Measurements from ENCODE around the gene UPF1.
"Not testable (repeated sequence)": the region's sequence is repeated elsewhere in the genome, so short reads cannot be mapped to it uniquely, and the experiment has no call there.

The UPF1 gene

GRCh38 chr19:18799389-18799970 is 32.3 kb upstream of the UPF1 start:
- DNase-seq (ENCODE audit: low read depth in 3 of 3) = no peak

- no peak for DNase-seq (ENCODE audit: low read depth in 3 of 3)
These were observed 31.7 kb upstream of the UPF1 start for GRCh38 chr19:18800079-18800478.

GRCh38 chr19:18800636-18801035 is 31.1 kb upstream of the UPF1 start:
- no peak for DNase-seq (ENCODE audit: low read depth in 3 of 3)

- DNase-seq (ENCODE audit: low read depth in 3 of 3) = no peak
These were observed 29.4 kb upstream of the UPF1 start for GRCh38 chr19:18802354-18802753.

GRCh38 chr19:18803550-18804138 is 28.1 kb upstream of the UPF1 start:
- no peak for DNase-seq (ENCODE audit: low read depth in 3 of 3)

GRCh38 chr19:18804139-18804601 is 27.6 kb upstream of the UPF1 start:
- DNase-seq (ENCODE audit: low read depth in 3 of 3) = no peak

- no peak for DNase-seq (ENCODE audit: low read depth in 3 of 3)
These were observed 27.1 kb upstream of the UPF1 start for GRCh38 chr19:18804643-18805042.

- DNase-seq (ENCODE audit: low read depth in 3 of 3) = no peak
These were observed 23.9 kb upstream of the UPF1 start for GRCh38 chr19:18807861-18808331.

- no peak for DNase-seq (ENCODE audit: low read depth in 3 of 3)
These were observed 22.4 kb upstream of the UPF1 start for GRCh38 chr19:18809149-18809868.

- DNase-seq (ENCODE audit: low read depth in 3 of 3) = not testable (repeated sequence)
These were observed 20.1 kb upstream of the UPF1 start for GRCh38 chr19:18811638-18812037.

- no peak for DNase-seq (ENCODE audit: low read depth in 3 of 3)
These were observed 17.7 kb upstream of the UPF1 start for GRCh38 chr19:18814063-18814462.

- no peak for DNase-seq (ENCODE audit: low read depth in 3 of 3)
These were observed 16.1 kb upstream of the UPF1 start for GRCh38 chr19:18815673-18816072.

- DNase-seq (ENCODE audit: low read depth in 3 of 3) = not testable (repeated sequence)
These were observed 15.1 kb upstream of the UPF1 start for GRCh38 chr19:18816645-18817044.

- DNase-seq (ENCODE audit: low read depth in 3 of 3) = no peak
These were observed 14.2 kb upstream of the UPF1 start for GRCh38 chr19:18817574-18817973.

- DNase-seq (ENCODE audit: low read depth in 3 of 3) = no peak
These were observed 3.0 kb upstream of the UPF1 start for GRCh38 chr19:18828786-18829185.

- DNase-seq (ENCODE audit: low read depth in 3 of 3) = no peak
These were observed 1.3 kb upstream of the UPF1 start for GRCh38 chr19:18830488-18830887.

- no peak for DNase-seq (ENCODE audit: low read depth in 3 of 3)
These were observed 764 bp downstream of the UPF1 start for GRCh38 chr19:18832306-18833140.

- DNase-seq (ENCODE audit: low read depth in 3 of 3) = no peak
These were observed 1.4 kb downstream of the UPF1 start for GRCh38 chr19:18833141-18833476.

- DNase-seq (ENCODE audit: low read depth in 3 of 3) = no peak
These were observed 2.3 kb downstream of the UPF1 start for GRCh38 chr19:18833849-18834643.

- no peak for DNase-seq (ENCODE audit: low read depth in 3 of 3)
These were observed 2.9 kb downstream of the UPF1 start for GRCh38 chr19:18834644-18834984.

- no peak for DNase-seq (ENCODE audit: low read depth in 3 of 3)
These were observed 7.9 kb downstream of the UPF1 start for GRCh38 chr19:18839465-18840287.

All from stimulated activated CD4-positive, alpha-beta T cell treated with anti-CD3 and anti-CD28 coated beads, TNF-alpha, amount 100 ng/mL, for 4 hours (primary cell).